DMS53 treated with DMSO at 0.1 percent for 48 hours (cell line): ENCODE results near the gene FCER1G.

ENCODE experiments used
- DNase-seq: peaks from one replicate; lab custom pipeline; 2025; ENCODE audit not compliant: unreplicated experiment; lab: John Stamatoyannopoulos, UW

Gene FCER1G

DNA sequence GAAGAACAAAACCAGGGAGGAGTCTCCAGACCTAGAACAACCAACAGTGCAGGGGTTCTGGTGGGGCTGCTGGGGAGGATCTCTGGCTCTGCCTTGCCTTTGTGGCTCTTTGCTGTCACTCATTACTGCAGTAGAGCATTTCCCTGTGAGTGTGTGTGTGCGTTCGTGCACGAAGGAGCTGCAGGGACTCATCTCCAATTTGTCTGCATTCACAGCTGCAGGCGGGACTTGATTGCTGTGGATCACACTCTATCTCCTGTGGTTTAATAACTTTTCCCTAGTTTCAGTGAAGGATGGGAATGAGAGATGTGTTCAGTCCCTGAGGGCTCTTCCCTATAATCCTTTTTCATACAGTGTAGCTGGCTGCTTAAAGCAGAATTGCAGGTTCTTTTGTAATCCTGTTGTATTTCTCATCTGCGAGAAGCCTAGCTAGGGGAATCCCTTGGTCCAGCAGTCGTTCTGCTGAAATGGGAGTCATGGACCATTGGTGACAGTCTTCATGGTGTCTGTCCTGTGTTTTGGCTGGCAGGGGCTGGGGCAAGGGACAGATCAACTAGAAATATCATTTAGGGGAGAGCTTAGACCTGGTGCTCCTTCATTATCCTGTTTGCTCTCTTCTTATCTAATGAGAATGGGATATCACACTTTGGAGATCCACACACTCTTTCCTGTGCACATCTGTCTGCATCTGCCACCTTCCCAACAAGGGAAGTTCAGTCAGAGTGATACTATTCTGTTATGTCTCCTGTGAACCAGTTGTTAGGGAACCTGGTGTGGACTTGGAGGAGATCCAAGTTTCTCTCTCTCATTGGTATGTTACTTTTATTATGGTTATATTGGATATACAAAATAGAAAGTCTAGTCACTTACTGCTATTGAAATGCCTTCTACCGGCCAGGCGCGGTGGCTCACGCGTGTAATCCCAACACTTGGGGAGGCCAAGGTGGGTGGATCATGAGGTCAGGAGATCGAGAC, 46.5 kb downstream of the FCER1G start:
- no peak for DNase-seq

DNA sequence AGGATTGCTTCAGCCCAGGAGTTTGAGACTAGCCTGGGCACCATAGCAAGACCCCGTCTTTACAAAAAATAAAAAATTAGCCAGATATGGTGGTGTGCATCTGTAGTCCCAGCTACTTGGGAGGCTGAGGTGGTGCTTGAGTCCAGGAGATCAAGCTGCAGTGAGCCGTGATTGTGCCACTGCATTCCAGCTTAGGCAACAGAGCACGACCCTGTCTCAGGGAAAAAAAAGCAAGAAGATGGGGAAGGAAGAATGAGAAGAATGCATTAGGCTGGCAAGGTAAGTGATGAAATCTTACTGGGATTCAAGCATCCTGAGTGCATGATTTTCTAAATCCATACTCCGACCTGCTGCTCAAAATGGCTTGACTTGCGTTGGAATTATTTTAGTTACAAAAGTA, 50.2 kb downstream of the FCER1G start:
- no peak for DNase-seq

DNA sequence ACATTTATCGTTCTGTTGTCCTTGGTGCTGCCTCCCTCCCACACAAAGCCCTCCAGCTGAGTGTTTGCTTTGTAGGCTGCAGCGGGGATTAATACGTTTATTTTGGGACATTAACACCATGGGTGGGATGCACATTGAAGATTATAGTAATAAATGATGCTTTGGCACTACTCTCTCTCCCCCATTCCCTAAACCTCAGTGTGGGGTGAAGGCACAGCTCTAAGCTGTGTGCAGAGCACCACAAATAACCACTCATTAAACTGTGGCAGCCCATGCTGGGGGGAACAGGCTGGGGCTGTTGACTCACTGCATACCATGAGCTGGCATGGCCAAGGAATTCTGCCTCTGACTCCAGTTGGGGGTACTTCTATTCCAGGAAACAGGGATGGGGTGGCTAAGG, 51.1 kb downstream of the FCER1G start:
- no peak for DNase-seq

DNA sequence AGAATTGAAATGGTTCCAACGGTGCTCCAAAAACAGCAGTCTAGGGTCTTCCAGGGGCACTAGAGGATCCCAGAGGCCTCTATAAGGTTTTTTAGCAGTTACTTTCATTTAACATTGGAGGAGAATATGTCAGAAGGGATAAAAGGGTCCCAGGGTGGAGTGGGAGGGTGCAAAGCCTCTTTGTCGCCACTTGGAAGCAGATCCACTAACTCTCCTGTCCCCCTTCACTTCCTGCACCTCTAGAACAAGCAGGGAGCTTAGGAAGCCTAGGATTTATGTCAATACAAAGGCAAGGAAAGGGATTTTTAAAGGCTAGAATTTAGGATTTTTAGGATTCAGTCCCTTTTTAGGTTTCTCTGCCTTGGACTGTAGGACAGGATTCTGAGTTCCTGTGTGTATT, 51.7 kb downstream of the FCER1G start:
- no peak for DNase-seq

DNA sequence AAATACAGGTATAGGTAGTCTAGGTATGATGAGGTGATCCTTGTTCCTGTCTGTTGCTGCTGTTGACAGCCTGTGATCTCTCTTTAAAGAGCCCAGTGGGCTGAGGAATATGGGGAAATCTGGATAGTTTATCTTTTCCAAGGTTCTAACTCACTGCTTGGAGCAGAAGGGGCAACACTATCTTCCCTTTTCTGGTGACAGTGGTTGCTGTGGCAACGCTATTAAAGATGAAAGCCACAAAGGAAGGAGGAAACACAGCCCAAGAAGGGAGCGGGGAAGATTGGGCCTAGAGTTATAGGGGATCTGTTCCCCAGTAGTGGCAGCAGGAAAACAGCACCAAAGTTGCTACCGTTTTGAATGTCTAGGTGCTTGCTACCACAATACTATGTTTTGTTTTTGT, 52.2 kb downstream of the FCER1G start:
- no peak for DNase-seq
